KMS-11 (cell line): Measurements from ENCODE around the gene ARHGEF10L.

Experiments
- H2AFZ ChIP-seq: fragments of 200-600 bp; sonication (generic); 2 replicates; pipeline ENCODE4 v1.6.1; 2016; ENCODE audit warnings: antibody characterized with exemption, mixed run types, low read depth
- H3K27ac ChIP-seq: fragments of 200-600 bp; sonication (generic); 2 replicates; pipeline ENCODE4 v1.6.1; 2016; ENCODE audit warnings: mild to moderate bottlenecking, mixed run types
- H3K27me3 ChIP-seq: fragments of 200-600 bp; sonication (generic); 2 replicates; pipeline ENCODE4 v1.6.1; 2017; ENCODE audit warnings: mild to moderate bottlenecking, low read depth, mixed run types, moderate library complexity; ENCODE audit not compliant: insufficient read depth
- H3K36me3 ChIP-seq: fragments of 200-600 bp; sonication (generic); 2 replicates; pipeline ENCODE4 v1.6.1; 2017; ENCODE audit warnings: mild to moderate bottlenecking, mixed run types; ENCODE audit not compliant: insufficient read depth
- H3K4me1 ChIP-seq: fragments of 200-600 bp; sonication (generic); 2 replicates; pipeline ENCODE4 v1.6.1; 2016; ENCODE audit warnings: mild to moderate bottlenecking, low read depth, mixed run types; ENCODE audit not compliant: poor library complexity, severe bottlenecking
- H3K4me2 ChIP-seq: fragments of 200-600 bp; sonication (generic); 2 replicates; pipeline ENCODE4 v1.7.0; 2016; ENCODE audit warnings: mild to moderate bottlenecking, mixed run types
- H3K4me3 ChIP-seq: fragments of 200-600 bp; sonication (generic); IDR thresholded peaks from 2 replicates; pipeline ENCODE4 v1.6.1; 2017; ENCODE audit warnings: low read depth, low read length, mixed read lengths; ENCODE audit not compliant: insufficient read depth
- H3K79me2 ChIP-seq: fragments of 200-600 bp; sonication (generic); 2 replicates; pipeline ENCODE4 v1.6.1; 2016; ENCODE audit warnings: low read depth, mixed run types; ENCODE audit not compliant: insufficient read depth
- H3K9ac ChIP-seq: fragments of 200-600 bp; sonication (generic); 2 replicates; pipeline ENCODE4 v1.6.1; 2016; ENCODE audit warnings: mild to moderate bottlenecking, mixed run types
- H4K20me1 ChIP-seq: fragments of 200-600 bp; sonication (generic); 2 replicates; pipeline ENCODE4 v1.6.1; 2016; ENCODE audit warnings: mild to moderate bottlenecking, mixed run types; ENCODE audit not compliant: insufficient read depth
- TF ChIP-seq, protein P1 (sequence below): fragments of 200-600 bp; sonication (generic); conservative IDR thresholded peaks from 2 replicates; pipeline ENCODE4 v1.6.1; 2017; ENCODE audit warnings: low read depth, mild to moderate bottlenecking, antibody characterized with exemption, low read length, moderate library complexity, mixed read lengths

ARHGEF10L gene

GRCh38 chr1:17570228-17570627, 30.7 kb downstream of the ARHGEF10L start:
- Histone ChIP-seq H3K27ac (no peak overlapping the region), H3K4me3 (no peak overlapping the region), H3K36me3 (no peaks in the 10 kb centered on the region), H3K79me2 (no peaks in the 10 kb centered on the region), H3K4me2 (no peak overlapping the region), H3K27me3 (peaks cover 6% of the 10 kb centered on the region; the same call in 1 of the 2 replicates), H4K20me1 (no peaks in the 10 kb centered on the region), H3K9ac (no peak overlapping the region), H2AFZ (no peak overlapping the region), H3K4me1 (no peaks in the 10 kb centered on the region)
- TF ChIP-seq, protein P1, sequence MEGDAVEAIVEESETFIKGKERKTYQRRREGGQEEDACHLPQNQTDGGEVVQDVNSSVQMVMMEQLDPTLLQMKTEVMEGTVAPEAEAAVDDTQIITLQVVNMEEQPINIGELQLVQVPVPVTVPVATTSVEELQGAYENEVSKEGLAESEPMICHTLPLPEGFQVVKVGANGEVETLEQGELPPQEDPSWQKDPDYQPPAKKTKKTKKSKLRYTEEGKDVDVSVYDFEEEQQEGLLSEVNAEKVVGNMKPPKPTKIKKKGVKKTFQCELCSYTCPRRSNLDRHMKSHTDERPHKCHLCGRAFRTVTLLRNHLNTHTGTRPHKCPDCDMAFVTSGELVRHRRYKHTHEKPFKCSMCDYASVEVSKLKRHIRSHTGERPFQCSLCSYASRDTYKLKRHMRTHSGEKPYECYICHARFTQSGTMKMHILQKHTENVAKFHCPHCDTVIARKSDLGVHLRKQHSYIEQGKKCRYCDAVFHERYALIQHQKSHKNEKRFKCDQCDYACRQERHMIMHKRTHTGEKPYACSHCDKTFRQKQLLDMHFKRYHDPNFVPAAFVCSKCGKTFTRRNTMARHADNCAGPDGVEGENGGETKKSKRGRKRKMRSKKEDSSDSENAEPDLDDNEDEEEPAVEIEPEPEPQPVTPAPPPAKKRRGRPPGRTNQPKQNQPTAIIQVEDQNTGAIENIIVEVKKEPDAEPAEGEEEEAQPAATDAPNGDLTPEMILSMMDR, result no peak

- no peaks in the 10 kb centered on the region for H4K20me1 ChIP-seq
- H3K79me2 ChIP-seq, result no peaks in the 10 kb centered on the region
- no peak overlapping the region for H2AFZ ChIP-seq
- peaks cover 8% of the 10 kb centered on the region; the same call in 1 of the 2 replicates for H3K27me3 ChIP-seq
- H3K27ac ChIP-seq, result no peak overlapping the region
- no peak overlapping the region for H3K4me3 ChIP-seq
- TF ChIP-seq, protein P1, result no peak
- no peaks in the 10 kb centered on the region for H3K36me3 ChIP-seq
- H3K4me2 ChIP-seq, result no peak overlapping the region
- no peak overlapping the region for H3K9ac ChIP-seq
- H3K4me1 ChIP-seq, result no peaks in the 10 kb centered on the region
Observed at GRCh38 chr1:17572264-17572985, 32.9 kb downstream of the ARHGEF10L start.

DNA sequence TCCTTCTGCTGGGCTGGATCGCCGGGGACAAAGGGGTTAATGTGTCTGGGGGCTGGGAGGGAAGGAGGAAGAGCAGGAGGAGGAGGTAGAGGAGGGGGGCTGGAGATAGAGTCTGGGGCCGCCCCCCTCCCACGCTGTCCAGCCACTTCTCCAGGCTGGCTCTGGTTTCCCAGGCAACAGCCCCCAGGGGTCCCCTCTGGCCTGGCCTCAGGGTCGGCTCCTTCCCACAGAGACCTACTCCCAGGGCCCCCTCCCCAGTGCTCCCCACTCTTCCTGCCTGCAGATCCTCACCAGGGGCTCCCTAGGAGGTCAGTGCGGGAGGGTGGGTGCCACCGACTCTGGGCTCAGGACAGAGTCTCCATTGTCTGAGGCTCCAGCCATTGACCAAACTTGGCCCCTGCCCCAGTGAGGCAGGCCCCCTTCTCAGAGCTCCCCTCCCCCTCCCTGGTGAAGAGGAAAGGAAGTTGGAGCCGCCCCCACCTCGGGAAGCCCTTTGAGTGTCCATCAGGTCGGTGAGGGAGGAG, 34.1 kb downstream of the ARHGEF10L start:
- Histone ChIP-seq H3K27ac (no peak overlapping the region), H3K79me2 (no peaks in the 10 kb centered on the region), H3K9ac (no peak overlapping the region)

GRCh38 chr1:17574516-17574915, 35.0 kb downstream of the ARHGEF10L start:
- no peak overlapping the region for H3K4me2 ChIP-seq
- no peaks in the 10 kb centered on the region for H3K79me2 ChIP-seq
- TF ChIP-seq, protein P1, result no peak
- no peaks in the 10 kb centered on the region for H3K36me3 ChIP-seq
- H2AFZ ChIP-seq, result no peak overlapping the region
- H3K4me3 ChIP-seq, result no peak overlapping the region
- no peaks in the 10 kb centered on the region for H4K20me1 ChIP-seq
- H3K4me1 ChIP-seq, result no peaks in the 10 kb centered on the region
- no peak overlapping the region for H3K9ac ChIP-seq
- no peak overlapping the region for H3K27ac ChIP-seq
- H3K27me3 ChIP-seq, result peaks cover 6% of the 10 kb centered on the region; the same call in 1 of the 2 replicates

More for the DNA sequence above, 34.1 kb downstream of the ARHGEF10L start:
- Histone ChIP-seq H3K4me3 (no peak overlapping the region), H3K27me3 (peaks cover 8% of the 10 kb centered on the region; the same call in 1 of the 2 replicates), H2AFZ (no peak overlapping the region), H3K4me1 (no peaks in the 10 kb centered on the region), H3K36me3 (no peaks in the 10 kb centered on the region), H3K4me2 (no peak overlapping the region), H4K20me1 (no peaks in the 10 kb centered on the region)
- TF ChIP-seq, protein P1, result no peak
